ENCODE data around the gene RAB29. TPM values are rescaled to one million over a fixed set of nuclear protein-coding genes. Genes with fewer than 3 reads are reported as not detected.

The RAB29 gene
- polyA plus RNA-seq, 1 donor from 2014 or later = 0.40 TPM

DNA sequence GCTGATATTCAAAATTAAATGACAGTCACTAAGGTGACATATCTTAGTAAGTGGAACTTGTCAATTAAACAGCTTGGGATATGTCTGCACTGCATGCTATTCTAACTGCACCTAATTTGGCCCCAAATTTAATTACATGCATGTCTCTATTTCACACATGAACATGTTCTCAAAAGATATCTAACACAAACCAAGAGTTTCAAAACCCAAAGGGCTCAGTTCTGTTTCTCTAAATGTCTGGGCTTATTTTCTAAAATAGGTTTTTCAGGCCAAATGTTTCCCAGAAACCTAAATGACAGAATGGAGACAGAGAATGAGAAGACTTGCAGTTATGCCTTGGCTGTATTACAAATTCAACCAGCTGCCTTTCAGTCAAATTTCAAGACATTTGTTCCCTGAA lies 11.3 kb downstream of the RAB29 start:
- Histone ChIP-seq H2AFZ (ENCODE audit: low read depth, low read length) (no peak overlapping the region), H4K20me1 (ENCODE audit: insufficient read depth) (no peaks in the 10 kb centered on the region), H3K9me2 (ENCODE audit: insufficient read depth, low read length) (no peaks in the 10 kb centered on the region), H3K4me2 (ENCODE audit: low read length) (no peak overlapping the region), H3K9me3 (ENCODE audit: low read length) (no peaks in the 10 kb centered on the region), H3K27ac (ENCODE audit: low read length) (no peak overlapping the region), H3K4me3 (ENCODE audit: low read length) (no peak overlapping the region), H3K36me3 (ENCODE audit: insufficient read depth, low read length) (no peaks in the 10 kb centered on the region), H3K27me3 (ENCODE audit: insufficient read depth, low read depth, low read length) (no peaks in the 10 kb centered on the region), H3F3A (ENCODE audit: insufficient read depth, low read length, poor library complexity, severe bottlenecking) (no peaks in the 10 kb centered on the region), H3K79me2 (replicated peaks; ENCODE audit: insufficient read depth, low read length) (no peaks in the 10 kb centered on the region), H3K9ac (ENCODE audit: low read length) (no peak overlapping the region)
- no peak for TF ChIP-seq EZH2 (IDR thresholded peaks at IDR 0.05; ENCODE audit: borderline replicate concordance, insufficient read depth, low read length, poor library complexity, severe bottlenecking)
- no peak for TF ChIP-seq MXI1 (conservative IDR thresholded peaks at IDR 0.05; ENCODE audit: poor library complexity, severe bottlenecking)
- no peak for TF ChIP-seq RAD21 (conservative IDR thresholded peaks at IDR 0.05)
- no peak for TF ChIP-seq REST (IDR thresholded peaks at IDR 0.05; ENCODE audit: borderline replicate concordance)
- TF ChIP-seq, protein P1, sequence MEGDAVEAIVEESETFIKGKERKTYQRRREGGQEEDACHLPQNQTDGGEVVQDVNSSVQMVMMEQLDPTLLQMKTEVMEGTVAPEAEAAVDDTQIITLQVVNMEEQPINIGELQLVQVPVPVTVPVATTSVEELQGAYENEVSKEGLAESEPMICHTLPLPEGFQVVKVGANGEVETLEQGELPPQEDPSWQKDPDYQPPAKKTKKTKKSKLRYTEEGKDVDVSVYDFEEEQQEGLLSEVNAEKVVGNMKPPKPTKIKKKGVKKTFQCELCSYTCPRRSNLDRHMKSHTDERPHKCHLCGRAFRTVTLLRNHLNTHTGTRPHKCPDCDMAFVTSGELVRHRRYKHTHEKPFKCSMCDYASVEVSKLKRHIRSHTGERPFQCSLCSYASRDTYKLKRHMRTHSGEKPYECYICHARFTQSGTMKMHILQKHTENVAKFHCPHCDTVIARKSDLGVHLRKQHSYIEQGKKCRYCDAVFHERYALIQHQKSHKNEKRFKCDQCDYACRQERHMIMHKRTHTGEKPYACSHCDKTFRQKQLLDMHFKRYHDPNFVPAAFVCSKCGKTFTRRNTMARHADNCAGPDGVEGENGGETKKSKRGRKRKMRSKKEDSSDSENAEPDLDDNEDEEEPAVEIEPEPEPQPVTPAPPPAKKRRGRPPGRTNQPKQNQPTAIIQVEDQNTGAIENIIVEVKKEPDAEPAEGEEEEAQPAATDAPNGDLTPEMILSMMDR (IDR thresholded peaks at IDR 0.05; ENCODE audit: poor library complexity, severe bottlenecking) = no peak
- TF ChIP-seq POLR2AphosphoS5 (IDR thresholded peaks at IDR 0.05) = no peak
- no peak for TF ChIP-seq EP300 (conservative IDR thresholded peaks at IDR 0.05; ENCODE audit: poor library complexity, severe bottlenecking)
- no peak for TF ChIP-seq SMC3 (conservative IDR thresholded peaks at IDR 0.05; ENCODE audit: poor library complexity)
- no peak for TF ChIP-seq TAF1 (IDR thresholded peaks at IDR 0.05; ENCODE audit: low read depth)

- Histone ChIP-seq H3K9me3 (ENCODE audit: low read length) (no peaks in the 10 kb centered on the region), H4K20me1 (ENCODE audit: insufficient read depth) (no peaks in the 10 kb centered on the region), H3K79me2 (replicated peaks; ENCODE audit: insufficient read depth, low read length) (no peaks in the 10 kb centered on the region), H3K27ac (ENCODE audit: low read length) (no peak overlapping the region), H2AFZ (ENCODE audit: low read depth, low read length) (no peak overlapping the region), H3K4me2 (ENCODE audit: low read length) (no peak overlapping the region), H3K9ac (ENCODE audit: low read length) (no peak overlapping the region), H3K4me3 (ENCODE audit: low read length) (no peak overlapping the region), H3K36me3 (ENCODE audit: insufficient read depth, low read length) (no peaks in the 10 kb centered on the region), H3K9me2 (ENCODE audit: insufficient read depth, low read length) (no peaks in the 10 kb centered on the region), H3F3A (ENCODE audit: insufficient read depth, low read length, poor library complexity, severe bottlenecking) (no peaks in the 10 kb centered on the region), H3K27me3 (ENCODE audit: insufficient read depth, low read depth, low read length) (no peaks in the 10 kb centered on the region)
- TF ChIP-seq POLR2AphosphoS5 (IDR thresholded peaks at IDR 0.05) (no peak), EZH2 (IDR thresholded peaks at IDR 0.05; ENCODE audit: borderline replicate concordance, insufficient read depth, low read length, poor library complexity, severe bottlenecking) (no peak), REST (IDR thresholded peaks at IDR 0.05; ENCODE audit: borderline replicate concordance) (no peak), EP300 (conservative IDR thresholded peaks at IDR 0.05; ENCODE audit: poor library complexity, severe bottlenecking) (no peak), MXI1 (conservative IDR thresholded peaks at IDR 0.05; ENCODE audit: poor library complexity, severe bottlenecking) (no peak), SMC3 (conservative IDR thresholded peaks at IDR 0.05; ENCODE audit: poor library complexity) (no peak), RAD21 (conservative IDR thresholded peaks at IDR 0.05) (no peak), TAF1 (IDR thresholded peaks at IDR 0.05; ENCODE audit: low read depth) (no peak)
- TF ChIP-seq, protein P1 (IDR thresholded peaks at IDR 0.05; ENCODE audit: poor library complexity, severe bottlenecking) = no peak
Measured at GRCh38 chr1:205760606-205761005, 14.7 kb downstream of the RAB29 start.

Measured in neural cell (in vitro differentiated cells).